Measurements from ENCODE around the gene GPR87. TPM values are rescaled to one million over a fixed set of nuclear protein-coding genes. Genes with fewer than 3 reads are reported as not detected.

Gene GPR87
- total RNA-seq, 1 experiment from 2014 or later, result 3.8 TPM

DNA sequence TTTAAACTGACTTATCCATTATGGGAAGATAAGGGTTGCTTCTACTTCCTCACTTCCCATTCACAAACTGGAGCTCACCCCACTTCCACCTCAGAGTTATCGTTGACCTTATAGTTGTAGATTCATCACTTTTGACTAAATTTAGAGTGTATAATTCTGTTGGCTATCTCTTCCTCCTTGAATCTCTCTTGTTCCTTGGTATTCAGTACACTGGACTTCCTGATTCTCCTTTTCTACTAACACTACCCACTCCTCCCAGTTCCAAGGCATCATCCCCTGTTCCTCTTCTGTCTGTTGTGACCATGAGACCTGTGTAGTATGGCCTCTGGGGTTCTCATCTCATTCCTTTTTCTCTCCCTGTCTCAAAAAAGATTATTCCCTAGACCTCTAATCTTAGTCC, 5.9 kb upstream of the GPR87 start:
- no peak overlapping the region for H3K4me2 ChIP-seq (ENCODE audit: low read length)
- no peak overlapping the region for H3K27ac ChIP-seq (ENCODE audit: low read depth, low read length)
- H3K4me3 ChIP-seq (replicated peaks in 1 of 2; ENCODE audit: low read depth in 1 of 2, low read length in 2 of 2), result no peak overlapping the region
- DNase-seq (ENCODE audit: low read depth, low spot score) (no peak), ATAC-seq (no peak)
- no peaks in the 10 kb centered on the region for H3K36me3 ChIP-seq (ENCODE audit: control insufficient read depth in 1 of 2, insufficient read depth in 2 of 2, low read length in 2 of 2)
- H3K9me2 ChIP-seq (ENCODE audit: insufficient read depth), result no peaks in the 10 kb centered on the region
- H3K9ac ChIP-seq (ENCODE audit: low read length), result no peak overlapping the region
- BruUV-seq (replicated peaks), result no TSS peak
- no peaks in the 10 kb centered on the region for H3K9me3 ChIP-seq (ENCODE audit: control insufficient read depth in 1 of 2, insufficient read depth in 1 of 2, low read depth in 1 of 2, low read length in 2 of 2)
- H3K27me3 ChIP-seq (ENCODE audit: insufficient read depth, low read length), result no peaks in the 10 kb centered on the region
- intact Hi-C loops (cut with micrococcal nuclease), result no loop called here
- CTCF ChIA-PET, result no interaction called here
- no peak overlapping the region for H2AFZ ChIP-seq (ENCODE audit: low read depth, low read length, poor library complexity, severe bottlenecking)
- RAD21 ChIA-PET (ENCODE audit: low non-redundant PET in 1 of 2, low total read pairs in 2 of 2, uncharacterized antibody in 2 of 2, unreplicated experiment in 2 of 2), result no interaction called here
- H3K4me1 ChIP-seq (ENCODE audit: control insufficient read depth in 1 of 2, insufficient read depth in 2 of 2, low read length in 2 of 2), result peaks cover 18 to 20% of the 10 kb centered on the region in 2 experiments
- no peak for TF ChIP-seq ELF1 (IDR thresholded peaks at IDR 0.05; ENCODE audit: borderline replicate concordance, low read depth)
- TF ChIP-seq CBX3 (IDR thresholded peaks at IDR 0.05; ENCODE audit: low read depth), result no peak
- no peak for TF ChIP-seq FOSL1 (IDR thresholded peaks at IDR 0.05; ENCODE audit: low read depth)
- TF ChIP-seq TCF7L2 (IDR thresholded peaks at IDR 0.05; ENCODE audit: borderline replicate concordance, extremely low read depth, insufficient read depth, insufficient read length), result no peak
- TF ChIP-seq ZNF274 (IDR thresholded peaks at IDR 0.05; ENCODE audit: low read depth, low read length), result no peak
- no peak for TF ChIP-seq RAD21 (IDR thresholded peaks at IDR 0.05; ENCODE audit: low read depth)
- no peak for TF ChIP-seq SP1 (IDR thresholded peaks at IDR 0.05; ENCODE audit: low read depth)
- TF ChIP-seq, protein P1, sequence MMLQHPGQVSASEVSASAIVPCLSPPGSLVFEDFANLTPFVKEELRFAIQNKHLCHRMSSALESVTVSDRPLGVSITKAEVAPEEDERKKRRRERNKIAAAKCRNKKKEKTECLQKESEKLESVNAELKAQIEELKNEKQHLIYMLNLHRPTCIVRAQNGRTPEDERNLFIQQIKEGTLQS (IDR thresholded peaks at IDR 0.05), result no peak
- TF ChIP-seq EGR1 (IDR thresholded peaks at IDR 0.05; ENCODE audit: low read depth), result no peak
- TF ChIP-seq MAX (IDR thresholded peaks at IDR 0.05), result no peak
- no peak for TF ChIP-seq CTCF (IDR thresholded peaks at IDR 0.05 in 2 of 3, conservative IDR thresholded peaks at IDR 0.05 in 1 of 3; ENCODE audit: borderline replicate concordance in 1 of 3, insufficient read depth in 1 of 3, low read depth in 2 of 3, low read length in 2 of 3)
- no peak for TF ChIP-seq ZBTB33 (IDR thresholded peaks at IDR 0.05; ENCODE audit: extremely low read depth, insufficient replicate concordance, low read length)
- no peak for TF ChIP-seq POLR2A (IDR thresholded peaks at IDR 0.05; ENCODE audit: borderline replicate concordance, extremely low read depth, insufficient read depth, insufficient read length)
- no peak for TF ChIP-seq YY1 (IDR thresholded peaks at IDR 0.05; ENCODE audit: extremely low read depth, insufficient replicate concordance, low read depth, low read length)
- TF ChIP-seq REST (IDR thresholded peaks at IDR 0.05; ENCODE audit: low read depth), result no peak
- TF ChIP-seq SIN3A (IDR thresholded peaks at IDR 0.05; ENCODE audit: low read depth), result no peak
- POLR2A ChIA-PET, result interaction anchor here (0.8 kb wide), 1 partner anchor 31 kb away, joined by 3 read pairs; no protein-coding TSS in a partner anchor
- H4K20me1 ChIP-seq (ENCODE audit: insufficient read depth), result no peaks in the 10 kb centered on the region
- no peaks in the 10 kb centered on the region for H3K79me2 ChIP-seq (ENCODE audit: insufficient read depth, low read length)
